Spleen (tissue), 7 donors: ENCODE measurements around the gene VSNL1.

Experiments
- CTCF ChIP-seq, 11 experiments: fragments of 200-600 bp in 7 of 11; fragments of 450-650 bp in 4 of 11; sonication (generic) in 4 of 11; IDR thresholded peaks in 8 of 11; conservative IDR thresholded peaks in 3 of 11; 1 replicate in 7 of 11; 2 replicates in 4 of 11; pipeline versions ENCODE4 v1.4.0 to v1.8.0; 2016 to 2021; ENCODE audit warnings: antibody characterized with exemption in 11 of 11, inconsistent platforms in 4 of 11, mild to moderate bottlenecking in 1 of 11
- POLR2A ChIP-seq, 3 donors: fragments of 450-650 bp; IDR thresholded peaks; one replicate each; pipeline ENCODE4 v1.5.1; 2017; ENCODE audit warnings: antibody characterized with exemption in 3 of 3, mild to moderate bottlenecking in 1 of 3
- donor health status: DM: no; HTN: no; CAD: no; lungs with moderate emphysema.
- donor health status: DM: no; HTN: no; CAD: no.
- donor health status: DM: no; HTN: no; CAD: no.

DNA sequence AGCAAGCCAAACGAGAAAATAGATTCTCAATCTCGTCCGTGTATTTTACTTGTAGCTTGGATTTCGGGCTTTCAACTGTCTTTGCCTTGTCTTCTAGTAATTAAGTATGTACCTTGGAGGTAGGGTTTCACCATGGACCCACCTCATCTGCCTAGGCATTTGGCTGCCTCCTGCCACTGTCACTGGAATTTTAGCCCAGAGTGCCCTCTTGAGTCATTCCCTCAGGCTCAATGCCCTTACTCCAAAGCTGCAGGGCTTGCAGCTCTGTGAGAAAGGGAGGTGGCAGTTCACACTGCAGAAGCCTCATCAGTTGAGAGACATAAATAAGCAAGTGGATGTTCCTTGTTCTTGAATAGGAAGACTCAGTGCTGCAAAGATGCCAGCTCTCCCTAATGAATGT, 89.6 kb downstream of the VSNL1 start:
- no peak for TF ChIP-seq CTCF (IDR thresholded peaks at IDR 0.05 in 8 of 11, conservative IDR thresholded peaks at IDR 0.05 in 3 of 11)
- no peak for TF ChIP-seq POLR2A (IDR thresholded peaks at IDR 0.05)
